Endodermal cell (in vitro differentiated cells): ENCODE results near the gene CACNG4. TPM values are rescaled to one million over a fixed set of nuclear protein-coding genes. Genes with fewer than 3 reads are reported as not detected.

Source experiments
- DNase-seq: peaks from one replicate; pipeline ENCODE4 v3.0.0-alpha.2; 2017
- H3K27ac ChIP-seq: 2 replicates; pipeline ENCODE4 v1.5.1; 2013; ENCODE audit warnings: mild to moderate bottlenecking, low read depth, low read length, moderate library complexity
- H3K27me3 ChIP-seq: 2 replicates; pipeline ENCODE4 v1.6.1; 2013; ENCODE audit warnings: mild to moderate bottlenecking, low read length, moderate library complexity; ENCODE audit not compliant: insufficient read depth, control insufficient read depth, poor library complexity, severe bottlenecking
- H3K36me3 ChIP-seq: 2 replicates; pipeline ENCODE4 v1.7.0; 2013; ENCODE audit warnings: mild to moderate bottlenecking, low read length, moderate library complexity; ENCODE audit not compliant: control insufficient read depth, insufficient read depth
- H3K4me1 ChIP-seq: one replicate; pipeline ENCODE4 v1.7.0; 2013; ENCODE audit warnings: low read length; ENCODE audit not compliant: control insufficient read depth, insufficient read depth
- H3K4me3 ChIP-seq: 2 replicates; pipeline ENCODE4 v1.5.1; 2013; ENCODE audit warnings: mild to moderate bottlenecking, low read length, moderate library complexity
- H3K9ac ChIP-seq: 2 replicates; pipeline ENCODE4 v1.6.1; 2013; ENCODE audit warnings: mild to moderate bottlenecking, low read length, moderate library complexity; ENCODE audit not compliant: poor library complexity, severe bottlenecking; ENCODE audit errors: extremely low read depth
- H3K9me3 ChIP-seq: 2 replicates; pipeline ENCODE4 v1.6.1; 2013; ENCODE audit warnings: mild to moderate bottlenecking, low read length, moderate library complexity; ENCODE audit not compliant: control insufficient read depth
- H3K27ac Mint-ChIP-seq: 2 replicates; pipeline ENCODE4 v1.8.0; 2020; ENCODE audit warnings: mixed read lengths
- H3K27me3 Mint-ChIP-seq: 2 replicates; pipeline ENCODE4 v1.8.0; 2021; ENCODE audit warnings: mild to moderate bottlenecking, mixed read lengths; ENCODE audit not compliant: insufficient read depth
- H3K36me3 Mint-ChIP-seq: 2 replicates; pipeline ENCODE4 v1.8.0; 2020; ENCODE audit warnings: low read depth, mixed read lengths
- H3K4me1 Mint-ChIP-seq: 2 replicates; pipeline ENCODE4 v1.8.0; 2020; ENCODE audit warnings: mixed read lengths
- H3K4me3 Mint-ChIP-seq: 2 replicates; pipeline ENCODE4 v1.8.0; 2020; ENCODE audit warnings: mild to moderate bottlenecking, moderate library complexity, mixed read lengths
- H3K9me3 Mint-ChIP-seq: 2 replicates; pipeline ENCODE4 v1.8.0; 2020; ENCODE audit warnings: mild to moderate bottlenecking, mixed read lengths
- CTCF ChIP-seq: fragments of 200-600 bp; sonication (generic); conservative IDR thresholded peaks from 2 replicates; pipeline ENCODE4 v1.5.0; 2021; ENCODE audit warnings: antibody characterized with exemption, mild to moderate bottlenecking
- WGBS, 2 experiments: methylation state at CpG; one replicate each; pipeline versions ENCODE4 v1.1.5 to v1.1.7; 2013; ENCODE audit warnings: missing lambda C conversion rate in 2 of 2, mixed read lengths in 1 of 2; ENCODE audit not compliant: insufficient coverage in 1 of 2, insufficient read length in 1 of 2; 5-methylcytosine and 5-hydroxymethylcytosine counted together
- total RNA-seq, 2 donors: library from RNA; stranded (reverse); fragmentation: NEBNext Ultra II Directional in 1 of 2; extraction: Animal tissue kit (Norgen Biotek cat#: 25700) in 1 of 2; gene quantifications; 2 replicates in 1 of 2; 3 replicates in 1 of 2; pipeline ENCODE4 v1.2.1, GENCODE V29; 2021

CACNG4 gene
- total RNA-seq, 2 donors from 2014 or later = 0.22 to 1.3 TPM

- Mint-ChIP-seq H3K4me1 (peaks cover 28% of the 10 kb centered on the region), H3K9me3 (no peaks in the 10 kb centered on the region), H3K4me3 (no peak overlapping the region), H3K27ac (no peak overlapping the region), H3K36me3 (peaks cover 20% of the 10 kb centered on the region), H3K27me3 (no peaks in the 10 kb centered on the region)
- TF ChIP-seq CTCF = no peak
- no peaks in the 10 kb centered on the region for H3K27me3 ChIP-seq
- H3K27ac ChIP-seq = no peak overlapping the region
- H3K36me3 ChIP-seq = peaks cover 54% of the 10 kb centered on the region
- DNase-seq = no peak
- H3K9me3 ChIP-seq = no peaks in the 10 kb centered on the region
- H3K4me3 ChIP-seq = no peak overlapping the region
- H3K9ac ChIP-seq = no peak overlapping the region
- 97% methylated on average over 3 of the region's 3 CpGs; no CpG with 5 or more reads in 1 of the 2 experiments for WGBS, 2 experiments
- peaks cover 11% of the 10 kb centered on the region for H3K4me1 ChIP-seq
These were observed 110.3 kb downstream of the CACNG4 start for GRCh38 chr17:67074781-67075180.

DNA sequence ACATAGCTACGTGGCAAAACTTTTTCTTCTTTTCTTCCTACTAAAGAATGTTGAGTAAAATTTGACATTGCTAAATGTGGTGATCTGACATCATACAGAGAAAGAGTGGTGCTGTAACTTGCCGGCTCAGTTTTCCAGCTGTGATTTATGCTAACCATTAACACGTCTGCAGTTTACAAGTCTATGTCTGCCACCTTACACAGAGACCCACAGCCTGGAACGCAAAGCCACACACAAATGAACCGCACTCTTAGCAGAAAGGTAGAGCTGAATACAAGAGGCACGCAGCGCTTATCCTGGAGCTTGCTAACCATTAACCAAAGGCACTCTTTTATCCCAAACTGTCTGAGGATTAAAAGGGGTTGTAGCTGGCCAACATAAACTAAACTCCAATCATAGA is 111.8 kb downstream of the CACNG4 start:
- no peaks in the 10 kb centered on the region for H3K9me3 ChIP-seq
- H3K27me3 ChIP-seq = no peaks in the 10 kb centered on the region
- Mint-ChIP-seq H3K9me3 (no peaks in the 10 kb centered on the region), H3K4me1 (peaks cover 25% of the 10 kb centered on the region), H3K27me3 (no peaks in the 10 kb centered on the region), H3K36me3 (peaks cover 20% of the 10 kb centered on the region), H3K27ac (peak overlapping the region; percentile 64), H3K4me3 (peak overlapping the region; percentile 4)
- no peak overlapping the region for H3K9ac ChIP-seq
- no peak for TF ChIP-seq CTCF
- H3K4me3 ChIP-seq = peak overlapping the region; percentile 25
- H3K27ac ChIP-seq = no peak overlapping the region
- 67 to 93% methylated on average over 5 to 7 of the region's 7 CpGs for WGBS, 2 experiments
- H3K36me3 ChIP-seq = peaks cover 51% of the 10 kb centered on the region
- DNase-seq = peak; percentile 83
- peaks cover 11% of the 10 kb centered on the region for H3K4me1 ChIP-seq

DNA sequence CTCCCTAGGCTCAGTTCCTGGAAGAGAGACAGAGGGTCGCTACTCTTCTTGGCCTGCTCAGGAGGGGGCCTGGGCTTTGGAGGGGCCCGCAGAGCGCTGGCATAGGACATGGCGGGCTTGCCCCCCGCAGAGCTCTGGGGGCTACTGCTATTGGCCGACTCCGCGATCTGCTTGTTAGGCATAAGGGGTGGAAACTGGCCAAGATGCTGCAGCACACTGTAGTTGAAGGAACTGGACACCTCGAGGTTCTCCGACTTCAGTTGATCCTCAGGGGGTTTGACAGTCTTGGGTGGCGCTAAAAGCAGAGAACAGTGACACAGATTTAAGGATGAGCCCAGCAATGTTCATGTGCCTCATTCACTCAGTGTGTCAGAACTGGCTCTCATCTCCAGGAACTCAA is 113.8 kb downstream of the CACNG4 start:
- Histone ChIP-seq H3K9me3 (no peaks in the 10 kb centered on the region), H3K9ac (no peak overlapping the region), H3K36me3 (peaks cover 42% of the 10 kb centered on the region), H3K4me1 (peaks cover 11% of the 10 kb centered on the region), H3K4me3 (no peak overlapping the region), H3K27ac (no peak overlapping the region), H3K27me3 (no peaks in the 10 kb centered on the region)
- no peak for TF ChIP-seq CTCF
- Mint-ChIP-seq H3K27me3 (no peaks in the 10 kb centered on the region), H3K36me3 (peaks cover 13% of the 10 kb centered on the region), H3K27ac (no peak overlapping the region), H3K9me3 (no peaks in the 10 kb centered on the region), H3K4me1 (peaks cover 25% of the 10 kb centered on the region), H3K4me3 (no peak overlapping the region)
- whole genome bisulfite sequencing, 2 experiments = 91 to 95% methylated on average over 8 to 11 of the region's 11 CpGs
- peak; percentile 56 for DNase-seq
